HepG2 (cell line): ENCODE measurements around the gene MED12L. TPM values are rescaled to one million over a fixed set of nuclear protein-coding genes. Genes with fewer than 3 reads are reported as not detected.

ENCODE experiments used
- ATAC-seq: fragments of 200-7000 bp; cut with Tn5 transposase; 3 replicates; pipeline ENCODE4 v1.9.1; 2020; ENCODE audit warnings: mild to moderate bottlenecking, moderate library complexity
- BruUV-seq: library from RNA; stranded (reverse); fragments of 400-500 nt; replicated peaks from 2 replicates; lab custom pipeline; 2021; lab: Mats Ljungman, UMichigan
- CTCF ChIA-PET: fragments of 300-600 bp; formaldehyde crosslinking; extraction: SDS; loops from one replicate; lab custom pipeline; 2021; ENCODE audit warnings: low total read pairs, inconsistent platforms, low intra/inter-chr PET ratio; lab: Yijun Ruan, JAX
- POLR2A ChIA-PET: fragments of 350-600 bp; sonication (Branson Sonifier 250); formaldehyde crosslinking; loops from one replicate; lab custom pipeline; 2020; ENCODE audit warnings: antibody characterized with exemption, inconsistent platforms; lab: Yijun Ruan, JAX
- DNase-seq: peaks from one replicate; pipeline ENCODE4 v3.0.0-alpha.2; 2015; ENCODE audit warnings: low spot score
- FAIRE-seq: peaks from 3 replicates; lab custom pipeline; 2011; peaks lifted over from hg19 to GRCh38; lab: Jason Lieb, UNC
- H2AFZ ChIP-seq: one replicate; pipeline ENCODE4 v1.6.1; 2011; ENCODE audit warnings: low read length, inconsistent platforms
- H3K27ac ChIP-seq: fragments of 300-600 bp; 3 replicates; pipeline ENCODE4 v1.8.0; 2011; ENCODE audit warnings: mixed run types, mild to moderate bottlenecking, mixed read lengths, low read length, inconsistent platforms; ENCODE audit not compliant: insufficient read depth; ENCODE audit errors: extremely low read length
- H3K27me3 ChIP-seq, 2 experiments: fragments of 200-600 bp in 1 of 2; 2 replicates in 1 of 2; 3 replicates in 1 of 2; pipeline versions ENCODE4 v1.6.0 to v1.8.0; 2011; ENCODE audit warnings: low read length in 2 of 2, mild to moderate bottlenecking in 2 of 2, moderate library complexity in 2 of 2, inconsistent platforms in 1 of 2; ENCODE audit not compliant: insufficient read depth in 2 of 2, control insufficient read depth in 1 of 2
- H3K36me3 ChIP-seq, 2 experiments: fragments of 200-600 bp in 1 of 2; replicated peaks in 1 of 2; 2 replicates in 1 of 2; 3 replicates in 1 of 2; pipeline versions ENCODE4 v1.5.1 to v1.8.0; 2011; ENCODE audit warnings: low read length in 2 of 2, inconsistent platforms in 1 of 2; ENCODE audit not compliant: insufficient read depth in 2 of 2, control insufficient read depth in 1 of 2
- H3K4me1 ChIP-seq: 2 replicates; pipeline ENCODE4 v1.5.1; 2012; ENCODE audit warnings: low read length, inconsistent platforms; ENCODE audit not compliant: insufficient read depth
- H3K4me2 ChIP-seq: 2 replicates; pipeline ENCODE4 v1.6.0; 2011; ENCODE audit warnings: low read depth, low read length, inconsistent platforms
- H3K4me3 ChIP-seq, 3 experiments: fragments of 200-600 bp in 1 of 3; sonication (generic), shearing (Covaris generic) in 1 of 3; replicated peaks in 1 of 3; 2 replicates each; pipeline ENCODE4 v1.5.1; 2011 to 2016; ENCODE audit warnings: low read length in 3 of 3, inconsistent platforms in 2 of 3, low read depth in 2 of 3, mild to moderate bottlenecking in 2 of 3, control low read depth in 1 of 3, mixed read lengths in 1 of 3; ENCODE audit not compliant: insufficient read depth in 1 of 3
- H3K79me2 ChIP-seq: one replicate; pipeline ENCODE4 v1.6.1; 2011; ENCODE audit warnings: low read length, inconsistent platforms; ENCODE audit not compliant: insufficient read depth
- H3K9ac ChIP-seq: 2 replicates; pipeline ENCODE4 v1.6.0; 2011; ENCODE audit warnings: mild to moderate bottlenecking, low read depth, low read length, inconsistent platforms; ENCODE audit not compliant: insufficient read depth
- H3K9me3 ChIP-seq: 2 replicates; pipeline ENCODE4 v1.5.1; 2012; ENCODE audit warnings: mild to moderate bottlenecking, low read length
- H4K20me1 ChIP-seq: 2 replicates; pipeline ENCODE4 v1.6.0; 2011; ENCODE audit warnings: inconsistent platforms, mild to moderate bottlenecking, low read length, moderate library complexity; ENCODE audit not compliant: insufficient read depth
- CREB1 ChIP-seq, 2 experiments: fragments of 450-650 bp in 1 of 2; IDR thresholded peaks; 2 replicates each; pipeline ENCODE4 v1.6.1; 2016 to 2017; ENCODE audit warnings: control low read depth in 1 of 2, mild to moderate bottlenecking in 1 of 2, missing compliant biosample characterization in 1 of 2, missing genetic modification characterization in 1 of 2
- FOXA3 ChIP-seq: IDR thresholded peaks from 2 replicates; pipeline ENCODE4 v1.6.1; 2016; ENCODE audit warnings: missing genetic modification reagents, missing compliant biosample characterization
- GFI1 ChIP-seq: sonication (generic); formaldehyde crosslinking; IDR thresholded peaks from 2 replicates; pipeline ENCODE4 v1.5.0; 2020; ENCODE audit warnings: missing genetic modification reagents, mild to moderate bottlenecking, borderline replicate concordance
- HOXD1 ChIP-seq: sonication (generic); formaldehyde crosslinking; IDR thresholded peaks from 2 replicates; pipeline ENCODE4 v1.5.0; 2020; ENCODE audit warnings: missing genetic modification reagents
- KLF16 ChIP-seq, 2 experiments: sonication (generic) in 1 of 2; formaldehyde crosslinking in 1 of 2; IDR thresholded peaks; 2 replicates each; pipeline versions ENCODE4 v1.6.1 to v1.8.0; 2016 to 2023; ENCODE audit warnings: missing genetic modification reagents in 2 of 2, missing compliant biosample characterization in 1 of 2
- NKX3-1 ChIP-seq: sonication (generic); formaldehyde crosslinking; IDR thresholded peaks from 2 replicates; pipeline ENCODE4 v1.5.0; 2020; ENCODE audit warnings: missing genetic modification reagents
- PAF1 ChIP-seq: IDR thresholded peaks from 2 replicates; pipeline ENCODE4 v1.6.1; 2016; ENCODE audit warnings: missing genetic modification reagents, missing compliant biosample characterization
- SMAD3 ChIP-seq: sonication (generic); formaldehyde crosslinking; IDR thresholded peaks from 2 replicates; pipeline ENCODE4 v1.4.0; 2020; ENCODE audit warnings: missing genetic modification reagents
- ZMYM3 ChIP-seq: sonication (generic); formaldehyde crosslinking; IDR thresholded peaks from 2 replicates; pipeline ENCODE4 v1.5.1; 2020; ENCODE audit warnings: mild to moderate bottlenecking, missing genetic modification reagents
- ZNF318 ChIP-seq: sonication (generic); formaldehyde crosslinking; IDR thresholded peaks from 2 replicates; pipeline ENCODE4 v1.4.0; 2020; ENCODE audit warnings: mild to moderate bottlenecking, missing genetic modification reagents
- WGBS: methylation state at CpG from one replicate; pipeline ENCODE4 v1.1.6; 2017; ENCODE audit warnings: low lambda C conversion rate; 5-methylcytosine and 5-hydroxymethylcytosine counted together
- in situ Hi-C: cut with HindIII; loops from 2 replicates; pipeline ENCODE4 v1.10.0; 2017; ENCODE audit warnings: low pct_unique_long_range_greater_than_20kb; ENCODE audit not compliant: extremely low pct_ligation_motif_present
- intact Hi-C: fragments of 100-400 bp; cut with micrococcal nuclease; formaldehyde crosslinking; loops from one replicate; pipeline ENCODE4 v1.10.0; 2022; ENCODE audit not compliant: unreplicated experiment
- polyA plus RNA-seq, 8 experiments: library from polyadenylated mRNA; depleted of rRNA in 3 of 8; stranded (reverse) in 7 of 8; unstranded in 1 of 8; fragments of >200 nt; fragmentation: Illumina TruSeq in 4 of 8; extraction: Trizol in 4 of 8; gene quantifications; 2 replicates each; pipeline versions ENCODE4 v1.2.1 to v1.2.3, GENCODE V29; 2011 to 2016; ENCODE audit warnings: low read depth in 4 of 8, missing spikeins in 1 of 8, mixed read lengths in 1 of 8; ENCODE audit not compliant: insufficient read depth in 1 of 8
- total RNA-seq, 5 experiments: library from RNA; depleted of rRNA; stranded (reverse); fragments of >200 nt; fragmentation: Illumina TruSeq; extraction: Trizol; gene quantifications; 2 replicates each; pipeline ENCODE4 v1.2.3, GENCODE V29; 2016; ENCODE audit warnings: low read depth in 1 of 5
- TF ChIP-seq, protein P1 (sequence below): sonication (generic); formaldehyde crosslinking; IDR thresholded peaks from 2 replicates; pipeline ENCODE4; 2020; ENCODE audit warnings: missing genetic modification reagents, mild to moderate bottlenecking, borderline replicate concordance

Gene MED12L
- total and polyA plus RNA-seq, 2 of the 13 experiments (the other 11 are each of a cell fraction or from before 2014, with no cell fraction given): 0.07 to 0.64 TPM

DNA sequence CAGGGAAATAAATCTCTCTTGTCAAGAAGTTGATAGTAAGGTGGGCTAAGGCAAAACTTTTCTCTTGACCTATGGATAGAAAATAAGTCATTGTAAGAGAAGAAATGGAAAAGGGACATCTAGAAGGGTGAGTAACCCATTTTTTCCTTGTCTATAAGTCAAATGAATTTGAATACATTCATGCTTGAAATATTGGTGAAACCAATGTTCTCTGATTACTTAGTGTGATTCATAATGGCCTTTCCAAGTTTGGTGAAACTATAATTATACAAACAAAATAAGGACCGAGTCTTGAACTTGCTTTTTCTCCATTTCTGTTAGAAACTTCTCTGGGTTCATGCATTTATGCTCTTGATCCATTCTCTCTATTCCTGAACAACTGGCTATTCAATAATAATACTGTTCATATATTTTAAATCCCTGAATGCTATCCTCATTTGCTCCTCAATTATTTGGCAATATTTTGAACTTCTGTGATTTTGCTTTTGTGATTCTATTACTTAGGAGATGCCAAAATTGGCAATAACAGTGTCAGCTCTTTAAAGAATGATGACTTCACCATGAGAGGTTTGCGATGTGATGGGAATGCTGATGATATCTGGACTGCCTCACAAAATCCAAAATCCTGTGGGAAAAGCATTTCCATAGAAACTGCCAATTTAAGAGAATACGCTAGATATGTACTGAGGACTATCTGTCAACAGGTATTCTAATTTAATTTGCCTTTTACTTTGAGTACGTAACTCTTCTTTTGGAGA, 286.8 kb downstream of the MED12L start (continued):
- TF ChIP-seq PAF1 (CRISPR knock-in tag) (no peak), GFI1 (CRISPR knock-in tag) (no peak), ZMYM3 (CRISPR knock-in tag) (no peak), KLF16 (CRISPR knock-in tag; IDR thresholded peaks at IDR 0.05) (no peak)
- TF ChIP-seq, protein P1, sequence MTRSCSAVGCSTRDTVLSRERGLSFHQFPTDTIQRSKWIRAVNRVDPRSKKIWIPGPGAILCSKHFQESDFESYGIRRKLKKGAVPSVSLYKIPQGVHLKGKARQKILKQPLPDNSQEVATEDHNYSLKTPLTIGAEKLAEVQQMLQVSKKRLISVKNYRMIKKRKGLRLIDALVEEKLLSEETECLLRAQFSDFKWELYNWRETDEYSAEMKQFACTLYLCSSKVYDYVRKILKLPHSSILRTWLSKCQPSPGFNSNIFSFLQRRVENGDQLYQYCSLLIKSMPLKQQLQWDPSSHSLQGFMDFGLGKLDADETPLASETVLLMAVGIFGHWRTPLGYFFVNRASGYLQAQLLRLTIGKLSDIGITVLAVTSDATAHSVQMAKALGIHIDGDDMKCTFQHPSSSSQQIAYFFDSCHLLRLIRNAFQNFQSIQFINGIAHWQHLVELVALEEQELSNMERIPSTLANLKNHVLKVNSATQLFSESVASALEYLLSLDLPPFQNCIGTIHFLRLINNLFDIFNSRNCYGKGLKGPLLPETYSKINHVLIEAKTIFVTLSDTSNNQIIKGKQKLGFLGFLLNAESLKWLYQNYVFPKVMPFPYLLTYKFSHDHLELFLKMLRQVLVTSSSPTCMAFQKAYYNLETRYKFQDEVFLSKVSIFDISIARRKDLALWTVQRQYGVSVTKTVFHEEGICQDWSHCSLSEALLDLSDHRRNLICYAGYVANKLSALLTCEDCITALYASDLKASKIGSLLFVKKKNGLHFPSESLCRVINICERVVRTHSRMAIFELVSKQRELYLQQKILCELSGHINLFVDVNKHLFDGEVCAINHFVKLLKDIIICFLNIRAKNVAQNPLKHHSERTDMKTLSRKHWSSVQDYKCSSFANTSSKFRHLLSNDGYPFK: no peak

- in situ Hi-C loops (no loop called here), intact Hi-C loops (no loop called here)
- Histone ChIP-seq H3K4me1 (no peaks in the 10 kb centered on the region), H3K27ac (no peak overlapping the region), H2AFZ (no peak overlapping the region), H3K9ac (no peak overlapping the region), H3K4me2 (no peak overlapping the region), H3K4me3 (no peak overlapping the region), H4K20me1 (no peaks in the 10 kb centered on the region), H3K9me3 (no peaks in the 10 kb centered on the region), H3K79me2 (no peaks in the 10 kb centered on the region), H3K36me3 (no peaks in the 10 kb centered on the region), H3K27me3 (no peaks in the 10 kb centered on the region)
- no TSS peak for BruUV-seq
- ChIA-PET CTCF (no interaction called here), POLR2A (no interaction called here)
- DNase-seq (no peak), ATAC-seq (no peak), FAIRE-seq (no peak)
- 41% methylated on average over 8 of the region's 8 CpGs for WGBS
- no peak for TF ChIP-seq SMAD3 (CRISPR knock-in tag)
- TF ChIP-seq CREB1 (IDR thresholded peaks at IDR 0.05): no peak
- TF ChIP-seq CREB1 (CRISPR knock-in tag; IDR thresholded peaks at IDR 0.05): no peak
- no peak for TF ChIP-seq HOXD1 (CRISPR knock-in tag)
- no peak for TF ChIP-seq NKX3-1
- no peak for TF ChIP-seq ZNF318
- TF ChIP-seq FOXA3 (CRISPR knock-in tag): no peak
These were observed 292.4 kb downstream of the MED12L start for GRCh38 chr3:151377768-151378385.
